GM18505 (cell line): ENCODE results near the gene CPLX1.

Experiments
- ATAC-seq: cut with Tn5 transposase; IDR thresholded peaks from one replicate; pipeline ENCODE4 v1.9.1; 2021; ENCODE audit not compliant: unreplicated experiment
- POLR2A ChIP-seq: IDR thresholded peaks from 4 replicates; pipeline ENCODE4 v1.6.1; 2011; ENCODE audit warnings: borderline replicate concordance; ENCODE audit not compliant: insufficient read depth, insufficient read length; ENCODE audit errors: extremely low read depth

CPLX1 gene

DNA sequence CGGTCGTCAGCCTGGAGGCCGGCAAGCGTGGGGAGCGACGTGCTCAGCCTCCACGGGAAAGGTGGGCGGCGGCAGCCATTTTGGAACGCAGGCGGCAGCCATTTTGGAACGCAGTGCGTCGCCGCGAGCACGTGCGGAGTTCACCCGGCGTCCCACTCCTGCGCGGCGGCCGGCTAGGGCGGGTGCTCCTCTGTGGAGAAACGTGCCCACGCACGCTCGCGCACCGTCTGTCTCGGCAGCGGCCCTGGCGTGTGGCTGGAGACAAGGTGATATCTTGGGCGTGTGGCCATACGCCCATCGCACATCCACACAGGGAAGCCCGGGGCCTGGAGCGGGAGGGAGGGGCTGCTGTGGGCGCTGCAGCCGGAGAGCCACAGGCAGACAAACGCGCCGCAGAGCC is 21.1 kb downstream of the CPLX1 start:
- no peak for TF ChIP-seq POLR2A
- ATAC-seq = no peak

DNA sequence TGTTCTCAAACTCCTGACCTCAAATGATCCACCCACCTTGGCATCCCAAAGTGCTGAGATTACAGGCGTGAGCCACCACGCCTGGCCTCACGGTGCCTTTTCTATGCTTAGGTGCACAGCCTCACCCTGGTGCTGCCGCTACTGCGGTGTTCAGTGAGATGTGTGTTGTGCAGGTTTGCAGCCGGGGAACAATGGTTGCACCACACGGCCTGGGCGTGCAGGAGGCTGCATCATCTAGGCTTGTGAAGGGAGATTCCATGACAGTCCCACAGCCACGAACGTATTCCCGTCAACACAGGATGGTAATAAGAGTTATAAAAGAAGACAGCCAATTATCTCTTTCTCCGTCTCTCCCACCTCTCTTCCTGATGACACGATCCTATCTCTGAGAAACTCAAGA is 22.0 kb downstream of the CPLX1 start:
- ATAC-seq = no peak
- TF ChIP-seq POLR2A = no peak

DNA sequence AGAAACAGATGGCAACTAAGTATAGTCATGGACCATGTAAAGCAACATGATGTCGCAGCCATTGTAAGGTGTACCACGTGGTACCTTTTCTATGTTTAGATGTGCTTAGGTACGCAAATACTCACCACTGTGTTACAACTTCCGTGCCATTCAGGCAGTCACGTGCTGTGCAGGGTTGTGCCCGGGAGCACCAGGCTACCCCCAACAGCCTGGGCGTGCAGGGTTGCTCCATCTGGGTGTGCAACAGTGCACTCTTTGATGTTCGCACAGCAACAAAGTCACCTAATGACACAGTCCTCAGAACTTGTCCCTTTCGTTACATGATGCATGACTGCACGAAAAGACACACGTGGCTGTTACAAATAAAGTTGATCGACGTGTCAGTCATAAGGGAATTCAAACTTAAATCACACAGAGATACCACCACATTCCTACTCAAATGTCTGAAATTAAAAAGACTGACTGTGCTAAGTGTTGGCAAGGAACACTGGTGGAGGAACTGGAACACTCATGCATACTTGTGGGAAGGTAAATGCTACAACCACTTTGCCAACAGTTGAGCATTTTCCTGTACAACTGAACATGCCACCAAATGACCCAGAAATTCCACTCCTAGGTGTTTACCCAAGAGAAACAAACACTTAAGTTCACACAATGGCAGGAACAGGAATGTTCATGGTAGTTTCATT is 24.3 kb downstream of the CPLX1 start:
- TF ChIP-seq POLR2A = no peak
- no peak for ATAC-seq

DNA sequence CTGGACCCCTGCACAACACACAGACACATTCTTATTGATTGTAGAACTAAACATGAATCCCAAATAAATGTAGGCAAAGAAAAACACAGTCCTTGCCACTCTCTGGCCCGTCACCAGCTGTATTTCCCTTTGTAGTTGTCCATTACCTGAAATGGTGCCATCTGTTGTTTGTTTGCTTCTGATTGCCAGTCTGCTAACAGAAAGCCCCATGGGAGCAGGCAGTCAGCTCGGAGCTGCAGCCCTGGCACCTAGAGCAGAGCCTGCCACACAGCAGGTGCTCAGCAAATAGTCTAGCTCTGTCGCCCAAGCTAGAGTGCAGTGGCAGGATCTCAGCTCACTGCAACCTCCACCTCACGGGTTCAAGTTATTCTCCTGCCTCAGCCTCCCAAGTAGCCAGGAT is 28.9 kb downstream of the CPLX1 start:
- ATAC-seq = no peak
- TF ChIP-seq POLR2A = no peak

DNA sequence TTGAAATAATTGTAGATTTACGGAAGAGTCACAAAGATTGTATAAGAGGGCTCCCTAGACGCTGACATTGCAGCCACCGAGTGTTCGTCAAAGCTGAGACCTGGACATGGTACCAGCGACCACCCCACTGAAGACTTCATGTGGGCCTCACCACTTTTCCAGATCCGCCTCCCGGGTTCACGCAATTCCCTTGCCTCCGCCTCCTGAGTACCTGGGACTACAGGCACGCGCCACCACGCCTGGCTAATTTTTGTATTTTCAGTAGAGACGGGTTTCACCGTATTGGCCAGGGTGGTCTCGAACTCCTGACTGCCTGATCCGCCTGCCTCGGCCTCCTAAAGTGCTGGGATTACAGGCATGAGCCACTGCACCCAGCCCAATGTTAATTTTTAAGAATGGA is 29.7 kb downstream of the CPLX1 start:
- no peak for TF ChIP-seq POLR2A
- ATAC-seq = no peak

DNA sequence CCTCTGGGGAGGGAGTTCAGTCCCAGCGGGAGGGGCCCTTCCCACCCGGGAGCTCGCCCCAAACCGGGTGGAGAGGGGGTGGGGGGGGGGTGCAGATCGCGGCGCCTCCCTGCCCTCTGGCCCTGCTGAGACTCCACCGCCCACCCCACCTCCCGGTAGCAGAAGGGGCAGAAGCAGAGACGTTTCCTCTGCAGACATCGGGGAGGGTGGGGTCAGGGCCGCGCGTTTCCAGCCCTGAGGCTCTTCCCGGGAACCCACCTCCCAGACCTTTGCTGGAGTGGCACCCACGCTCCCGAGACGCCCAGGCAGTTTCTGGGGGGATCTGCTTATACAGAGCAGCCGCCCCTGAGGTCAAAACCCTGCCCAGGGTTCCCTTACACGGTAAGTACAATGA is 30.2 kb downstream of the CPLX1 start:
- no peak for ATAC-seq
- no peak for TF ChIP-seq POLR2A

DNA sequence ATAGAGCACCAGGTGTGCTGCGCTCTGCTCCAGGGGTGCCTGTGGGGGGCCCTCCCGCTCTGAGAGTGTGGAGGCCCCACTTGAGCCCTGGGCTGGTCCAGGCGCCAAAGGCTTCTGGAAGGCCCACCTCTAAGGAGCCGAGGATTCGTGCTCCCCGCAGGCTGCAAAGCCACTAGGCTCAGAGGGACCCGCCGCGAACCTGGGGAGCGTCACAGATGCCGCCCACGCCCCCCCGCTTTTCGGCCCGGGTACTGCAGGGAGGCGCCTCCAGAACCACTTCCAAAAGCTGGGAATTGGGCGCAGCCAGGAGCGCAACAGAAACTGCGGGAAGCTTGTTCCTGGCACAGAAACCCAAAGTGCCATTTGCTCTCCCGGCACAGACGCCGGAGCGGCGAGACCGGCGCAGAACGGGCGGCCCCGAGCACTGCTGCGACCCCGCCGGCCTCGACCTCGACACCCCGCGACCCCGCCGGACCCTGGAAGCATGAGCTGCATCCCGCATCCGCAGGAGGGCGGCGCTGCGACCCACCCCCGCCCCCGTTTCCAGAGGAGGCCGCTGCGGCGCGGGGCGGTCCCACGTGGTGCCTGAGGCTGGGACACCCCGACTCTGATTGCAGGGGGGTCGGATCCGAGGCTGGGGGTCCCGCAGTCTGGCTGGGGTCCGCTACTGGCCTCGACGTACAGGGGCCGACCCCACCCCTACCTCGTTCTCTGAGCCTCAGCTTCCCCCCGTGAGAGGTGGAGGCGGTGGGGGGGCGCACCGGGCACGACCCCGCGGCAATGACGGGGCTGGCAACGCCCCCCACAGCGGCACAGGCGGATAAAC is 30.8 kb downstream of the CPLX1 start:
- TF ChIP-seq POLR2A = no peak
- ATAC-seq = no peak

DNA sequence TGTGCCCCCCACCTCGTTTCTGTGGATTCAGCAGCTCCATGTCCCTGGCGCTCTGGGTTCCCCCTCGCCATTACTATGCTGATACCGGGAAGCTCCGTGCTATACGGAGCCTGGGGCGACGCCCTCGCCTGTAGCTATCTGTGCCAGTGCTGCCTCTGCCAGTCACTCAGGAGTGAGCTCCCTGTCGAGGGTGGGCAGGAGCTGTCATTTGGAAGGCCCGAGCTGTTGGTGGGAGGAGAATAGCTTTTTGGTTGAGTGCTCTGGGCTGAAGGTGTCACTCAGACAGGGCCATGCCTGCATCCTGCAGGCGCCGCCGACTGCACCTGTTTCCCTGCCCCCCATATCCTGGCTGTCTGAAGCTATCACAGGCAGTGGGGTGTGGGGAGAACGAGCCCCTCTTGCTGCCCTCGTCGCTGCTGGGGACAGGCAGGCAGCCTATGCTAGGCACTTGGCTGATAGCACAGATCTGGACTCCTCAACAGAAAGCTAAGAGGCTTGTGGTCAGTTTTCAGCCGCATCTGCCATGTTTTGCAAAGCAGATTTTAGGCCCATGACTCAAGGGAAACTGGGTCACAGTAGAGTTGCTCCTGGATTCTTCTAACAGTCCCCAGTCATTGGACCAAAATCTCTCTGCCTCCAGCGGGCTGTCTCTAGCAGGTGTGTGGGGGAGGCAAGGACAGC is 31.8 kb downstream of the CPLX1 start:
- no peak for ATAC-seq
- no peak for TF ChIP-seq POLR2A

DNA sequence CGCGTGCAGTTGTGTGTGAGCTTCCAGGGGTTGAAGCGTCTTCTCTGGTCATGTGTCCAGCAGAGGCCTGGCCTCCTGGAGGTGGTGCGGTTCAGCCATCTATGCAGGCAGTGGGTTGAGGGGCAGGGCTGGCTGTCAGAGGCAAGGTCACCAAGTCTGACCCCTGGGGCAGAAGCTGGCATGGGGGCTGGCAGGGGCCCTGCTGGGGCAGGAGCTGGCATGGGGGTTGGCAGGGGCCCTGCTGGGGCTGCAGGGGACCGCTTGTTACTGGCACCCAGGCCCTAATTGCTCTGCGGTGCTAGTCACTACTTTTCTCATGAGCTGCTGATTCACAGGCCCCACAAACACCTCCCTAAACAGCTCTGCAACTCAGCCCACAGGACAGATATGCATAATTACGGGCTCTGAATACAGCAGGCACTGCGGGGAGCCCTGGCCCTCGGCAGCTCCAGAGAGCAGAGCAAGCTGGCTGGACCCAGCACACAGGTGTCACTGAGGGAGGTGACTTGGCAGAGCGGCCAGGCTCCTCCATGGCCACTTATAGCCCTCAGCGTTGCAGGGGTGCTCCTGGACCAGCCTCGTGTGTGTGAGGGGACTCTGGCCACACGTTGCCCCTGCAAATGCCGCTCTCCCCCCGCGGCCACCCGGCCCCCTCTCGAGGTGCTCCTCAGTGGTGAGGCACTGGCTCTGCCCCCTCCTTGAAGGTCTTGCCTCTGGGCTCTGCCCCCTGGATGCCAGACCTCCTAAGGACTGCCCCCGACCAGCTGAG is 32.7 kb downstream of the CPLX1 start:
- no peak for TF ChIP-seq POLR2A
- ATAC-seq = no peak

DNA sequence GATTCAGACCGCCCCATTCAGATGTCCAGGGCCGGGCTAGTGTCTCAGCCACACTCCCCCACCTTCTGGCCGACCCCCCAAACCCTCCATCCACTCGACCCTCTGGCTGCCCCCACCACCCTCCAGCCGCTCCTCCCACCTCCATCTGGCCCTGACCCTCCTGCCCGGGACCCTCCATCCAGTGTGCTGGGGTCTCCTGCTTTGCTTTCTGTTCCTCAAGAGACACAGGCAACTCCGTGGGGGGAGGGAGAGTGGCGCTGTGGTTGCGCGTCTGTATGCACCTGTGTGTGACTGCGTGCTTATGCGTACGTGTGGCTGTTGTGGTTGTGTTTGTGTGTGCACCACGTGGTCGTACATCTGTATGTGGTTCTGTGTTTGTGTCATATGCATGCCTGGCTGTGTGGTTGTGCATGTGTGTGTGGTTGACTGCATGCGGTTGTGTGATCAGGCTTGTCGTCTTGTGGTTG is 33.3 kb downstream of the CPLX1 start:
- no peak for ATAC-seq
- no peak for TF ChIP-seq POLR2A

DNA sequence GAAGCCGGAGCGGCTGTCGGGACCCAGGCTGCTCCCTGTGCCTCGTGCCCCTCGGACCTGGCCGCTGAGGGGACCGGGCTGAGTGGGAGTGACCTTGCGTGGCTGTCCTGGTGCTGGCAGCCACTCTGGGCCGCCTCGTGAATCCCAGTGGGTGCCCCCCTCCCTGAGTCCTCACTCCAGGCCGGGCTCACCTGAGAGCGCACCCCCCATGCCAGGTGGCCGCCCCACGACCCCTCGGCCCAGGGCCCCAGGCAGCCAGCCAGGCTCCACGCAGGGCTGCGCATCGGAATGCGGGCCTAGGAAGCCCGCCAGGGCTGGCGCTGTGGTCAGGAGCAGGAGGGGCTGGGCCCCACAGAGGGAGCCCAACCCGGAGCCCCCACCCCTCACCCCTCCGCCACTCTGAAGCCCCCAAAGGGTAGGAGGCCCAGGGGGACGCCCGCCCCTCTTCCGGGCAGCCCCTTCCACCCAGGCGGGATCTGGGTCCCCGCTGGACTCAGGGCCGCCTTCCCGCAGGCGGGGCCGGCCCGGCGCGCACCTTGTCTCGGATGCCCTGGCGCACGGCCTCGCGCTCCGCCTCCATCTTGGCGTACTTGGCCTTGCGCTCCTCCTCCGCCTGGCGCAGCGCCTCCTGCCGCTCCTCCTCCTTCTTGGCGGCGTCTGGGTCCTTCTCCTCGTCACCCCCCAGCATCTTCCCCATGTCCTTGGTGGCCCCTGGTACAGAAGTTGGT is 33.9 kb downstream of the CPLX1 start:
- no peak for TF ChIP-seq POLR2A
- ATAC-seq = no peak

DNA sequence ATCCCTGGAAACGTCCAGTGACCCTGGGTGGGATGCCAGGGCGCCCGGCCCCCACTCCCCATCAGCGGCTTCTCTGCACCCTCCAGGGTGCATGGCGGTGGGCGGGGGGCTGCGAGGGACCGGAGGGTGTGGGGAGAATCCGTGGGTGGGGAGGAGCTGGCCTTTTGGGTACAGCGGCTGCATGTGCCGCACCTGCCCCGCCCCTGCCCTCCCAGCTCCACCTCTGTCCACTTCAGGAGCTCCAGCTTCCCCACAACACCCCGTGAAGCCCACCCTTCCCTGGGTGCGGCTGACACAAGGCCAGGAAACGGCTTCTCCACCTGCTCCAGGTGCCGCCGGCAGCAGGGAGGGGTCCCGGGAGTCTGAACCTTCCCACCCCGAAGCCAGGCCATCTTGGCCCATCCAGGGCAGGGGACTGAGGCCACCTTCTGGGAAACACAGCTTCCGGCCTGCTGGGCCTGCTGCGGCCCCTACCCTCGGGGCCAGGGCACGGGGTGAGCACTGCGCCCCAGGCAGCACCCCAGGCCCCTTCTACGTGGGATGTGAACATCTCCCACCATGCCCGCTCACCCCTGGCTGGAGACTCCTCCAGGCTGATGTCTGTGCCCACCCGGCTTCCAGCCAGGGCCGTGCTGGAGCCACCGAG is 34.6 kb downstream of the CPLX1 start:
- TF ChIP-seq POLR2A = no peak
- no peak for ATAC-seq

DNA sequence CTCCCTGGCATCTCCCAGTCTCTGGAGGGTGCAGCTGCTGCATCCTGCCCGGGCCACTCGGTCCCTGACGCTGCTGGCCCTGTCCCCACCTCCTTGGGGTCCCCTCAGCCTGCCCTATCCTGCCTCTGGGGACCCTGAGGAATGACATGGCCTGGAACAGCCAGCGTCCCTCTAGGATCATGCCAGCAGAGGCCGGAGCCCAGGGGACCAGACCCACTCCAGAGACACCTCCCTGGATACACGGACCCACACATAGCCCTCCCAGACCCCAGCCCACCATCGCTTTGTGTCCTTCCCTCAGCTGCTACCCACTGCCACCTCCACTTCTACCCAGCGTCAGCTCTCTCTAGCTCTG is 35.5 kb downstream of the CPLX1 start:
- no peak for ATAC-seq

More for the DNA sequence above, 35.5 kb downstream of the CPLX1 start:
- no peak for TF ChIP-seq POLR2A
